ENCODE measurements around the gene LUZP1.

Gene LUZP1

DNA sequence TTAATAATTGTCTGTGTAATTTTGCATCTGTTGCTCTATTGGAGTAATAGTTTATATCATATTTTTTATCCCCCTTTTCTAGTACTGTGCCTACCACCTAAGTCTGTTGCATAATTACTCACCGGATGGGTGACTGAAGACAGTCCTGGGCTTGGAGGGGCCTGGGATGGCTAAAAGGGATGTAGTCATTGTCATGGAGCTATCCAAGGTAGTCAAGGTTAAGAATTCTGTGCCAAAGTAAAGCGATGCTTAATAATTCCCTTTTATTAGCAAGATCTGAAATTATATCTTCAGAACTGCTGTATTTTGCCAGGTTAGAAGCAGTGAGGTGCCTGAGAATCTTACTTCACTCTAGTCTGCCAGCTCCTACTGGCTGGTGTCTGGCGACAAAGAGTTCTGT, 87.8 kb downstream of the LUZP1 start:
- DNase-seq, result no peak

DNA sequence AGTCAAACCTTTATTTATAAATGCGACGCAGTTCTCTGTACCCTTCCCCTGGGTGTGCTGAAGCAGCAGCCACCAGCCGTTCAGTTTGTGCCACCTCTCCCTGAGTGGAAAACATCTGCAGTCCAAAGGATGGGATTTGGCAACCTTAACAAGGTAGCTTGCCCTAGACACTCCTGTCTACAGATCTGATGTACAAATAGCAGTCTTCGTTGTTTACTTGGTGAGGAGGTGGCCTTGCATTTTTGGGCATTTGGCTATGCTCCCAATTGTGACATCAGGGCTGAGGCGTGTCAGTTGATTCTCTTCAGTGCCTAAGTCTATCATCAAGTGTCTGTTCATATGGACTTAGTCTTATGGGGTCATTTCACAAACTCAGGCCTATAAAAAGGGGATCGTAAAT, 89.6 kb downstream of the LUZP1 start:
- no peak for DNase-seq

DNA sequence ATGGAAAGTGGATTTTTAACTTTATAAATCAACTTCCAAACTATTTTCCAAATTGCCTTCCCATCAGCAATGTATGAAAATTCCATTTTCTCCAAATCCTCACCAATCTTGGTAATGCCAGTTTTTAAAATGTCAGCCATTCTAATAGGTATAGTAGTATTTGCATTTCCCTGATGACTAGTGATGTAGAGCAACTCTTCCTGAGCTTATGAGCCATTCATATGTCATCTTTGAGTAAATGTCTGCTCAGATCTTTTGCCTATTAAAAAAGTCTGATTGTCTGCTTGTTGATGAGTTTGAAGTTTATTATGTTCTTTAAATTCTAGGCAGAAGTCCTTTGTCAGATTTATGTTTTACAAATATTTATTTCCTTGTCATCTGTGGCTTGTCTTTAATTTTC, 94.6 kb downstream of the LUZP1 start:
- no peak for DNase-seq

DNA sequence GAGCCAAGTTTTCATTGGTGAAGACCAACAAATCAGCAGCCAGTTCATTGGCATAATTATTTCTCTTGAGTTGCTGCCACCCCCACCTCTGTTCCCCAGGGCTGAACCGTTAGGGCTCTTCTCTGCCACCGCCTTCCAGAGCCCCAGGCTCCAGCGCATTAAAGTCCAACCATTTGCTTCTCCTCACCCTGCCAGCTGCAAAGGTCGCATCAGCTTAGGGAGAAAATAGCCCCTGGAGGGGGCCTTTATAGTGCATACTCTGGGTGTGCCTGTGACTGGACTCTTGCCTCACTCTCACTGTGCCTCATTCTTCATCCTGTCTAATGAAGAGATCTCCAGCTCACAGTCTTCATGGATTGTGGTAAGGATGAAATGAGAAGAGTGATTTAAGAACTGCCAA, 99.0 kb downstream of the LUZP1 start:
- no peak for DNase-seq

DNA sequence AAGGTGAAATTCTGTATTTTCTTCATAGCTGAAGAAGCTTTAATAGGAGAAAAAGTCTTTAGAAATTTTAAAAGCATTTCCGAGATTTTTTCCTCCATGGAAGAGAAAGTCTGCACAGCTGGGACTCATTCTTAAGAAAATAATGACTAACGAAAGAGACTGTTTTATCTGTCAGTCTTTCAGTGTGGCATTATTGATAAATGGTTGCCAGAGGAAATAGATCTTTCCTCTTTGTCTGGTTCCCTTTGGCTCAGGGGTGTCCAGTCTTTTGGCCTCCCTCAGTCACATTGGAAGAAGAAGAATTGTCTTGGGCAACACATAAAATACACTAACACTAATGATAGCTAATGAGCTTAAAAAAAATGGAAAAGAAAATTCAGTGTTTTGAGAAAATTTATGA, 99.5 kb downstream of the LUZP1 start:
- DNase-seq, result no peak

DNA sequence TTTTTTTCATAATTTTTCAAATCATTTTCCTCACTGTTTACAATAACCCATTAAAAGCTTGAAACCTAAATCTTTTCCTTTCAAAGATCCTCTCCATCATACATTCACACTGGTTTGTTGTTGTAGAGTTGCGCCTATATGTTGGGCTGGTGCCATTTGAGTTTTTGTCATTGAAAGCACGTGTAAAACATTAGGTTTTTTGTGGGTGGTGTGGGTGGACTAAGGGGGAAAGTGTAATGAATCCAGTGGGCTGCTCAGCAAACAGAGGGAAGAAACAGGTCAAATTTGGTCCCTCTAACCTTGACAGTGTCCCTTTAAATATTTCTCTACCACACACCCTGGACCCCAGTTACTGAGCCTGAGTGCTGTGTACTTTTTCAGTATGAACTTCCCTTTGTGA, 102.6 kb downstream of the LUZP1 start:
- DNase-seq, result no peak

DNA sequence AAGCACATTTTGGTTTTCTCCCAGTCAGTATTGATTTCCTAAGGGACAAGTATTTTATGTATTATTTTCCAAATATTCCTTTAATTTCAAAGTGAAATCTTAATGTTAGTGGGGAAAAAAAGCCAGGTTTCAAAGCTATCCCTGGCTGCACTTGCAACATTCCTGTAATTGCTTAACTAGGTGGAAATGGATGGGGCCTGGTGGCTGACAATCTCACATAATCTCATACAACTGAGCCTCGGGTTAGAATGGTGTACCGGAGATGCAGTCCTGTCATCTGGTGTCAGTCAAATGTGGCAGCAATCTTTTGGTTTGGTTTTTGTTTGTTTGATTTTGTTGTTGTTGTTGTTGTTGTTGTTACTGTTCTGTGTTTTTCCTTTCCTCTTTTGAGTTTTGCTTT, 103.3 kb downstream of the LUZP1 start:
- no peak for DNase-seq

DNA sequence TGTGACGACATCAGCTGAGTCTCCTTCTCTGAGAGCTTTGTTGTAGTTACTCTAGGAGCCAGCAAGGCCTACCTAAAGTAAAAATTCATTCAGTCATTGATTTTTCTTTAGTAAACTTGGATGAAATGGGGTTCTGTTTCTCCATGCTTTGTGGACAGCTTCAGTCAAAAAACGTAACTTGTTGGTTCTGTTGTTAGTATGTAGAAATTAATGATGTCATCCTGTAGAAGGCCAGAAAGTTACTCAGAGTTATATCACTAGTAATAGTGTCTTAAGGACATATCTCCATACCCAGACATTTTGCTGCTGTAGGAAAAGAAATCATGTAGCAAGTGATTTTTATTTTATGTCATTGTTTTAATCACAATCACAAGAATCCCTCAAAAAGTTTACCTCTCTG, 106.4 kb downstream of the LUZP1 start:
- DNase-seq, result no peak

DNA sequence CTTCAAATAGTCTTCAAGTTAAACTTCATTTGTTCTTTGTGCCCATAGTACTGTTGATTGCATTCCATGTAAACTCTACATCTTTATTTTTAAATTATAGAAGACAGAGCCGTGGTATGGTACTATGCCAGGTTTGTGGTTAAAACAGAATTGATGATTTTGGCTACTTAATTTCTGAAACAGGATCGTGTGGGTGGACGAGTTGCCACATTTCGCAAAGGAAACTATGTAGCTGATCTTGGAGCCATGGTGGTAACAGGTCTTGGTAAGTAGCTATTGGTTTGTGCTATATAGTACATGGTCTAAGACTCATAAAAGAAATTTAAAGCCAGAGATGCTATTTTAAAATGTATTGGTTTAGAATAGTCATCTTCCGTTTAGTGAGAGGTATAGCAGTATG, 111.4 kb downstream of the LUZP1 start:
- DNase-seq, result no peak

DNA sequence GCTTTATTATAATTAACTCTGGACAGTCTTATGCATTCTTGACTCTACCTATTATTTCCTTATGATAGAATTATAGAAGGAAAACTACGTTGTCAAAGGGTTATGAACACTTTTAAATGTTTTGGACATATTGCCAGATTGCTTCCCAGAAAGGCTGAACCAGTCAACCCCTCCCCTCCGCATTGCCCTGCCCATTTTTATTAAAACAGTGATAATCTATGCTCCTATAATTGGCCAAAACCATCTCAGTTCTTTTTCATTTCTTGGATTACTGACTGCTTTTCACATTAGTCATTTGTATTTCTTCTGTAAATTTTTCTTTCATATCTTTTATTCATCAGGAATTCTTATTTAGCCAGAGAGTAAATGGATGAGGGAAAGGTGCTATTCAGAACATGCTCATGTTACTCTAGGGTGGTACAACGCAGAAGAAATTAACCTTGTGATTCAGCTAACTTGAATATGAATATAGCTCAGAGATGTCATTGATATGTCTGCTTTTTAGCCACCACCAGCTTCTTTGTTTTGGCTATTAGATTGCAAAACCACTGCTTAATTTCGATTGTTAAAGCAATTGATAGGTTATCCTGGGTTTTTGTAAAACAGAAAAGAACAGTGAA, 117.3 kb downstream of the LUZP1 start:
- DNase-seq, result no peak

DNA sequence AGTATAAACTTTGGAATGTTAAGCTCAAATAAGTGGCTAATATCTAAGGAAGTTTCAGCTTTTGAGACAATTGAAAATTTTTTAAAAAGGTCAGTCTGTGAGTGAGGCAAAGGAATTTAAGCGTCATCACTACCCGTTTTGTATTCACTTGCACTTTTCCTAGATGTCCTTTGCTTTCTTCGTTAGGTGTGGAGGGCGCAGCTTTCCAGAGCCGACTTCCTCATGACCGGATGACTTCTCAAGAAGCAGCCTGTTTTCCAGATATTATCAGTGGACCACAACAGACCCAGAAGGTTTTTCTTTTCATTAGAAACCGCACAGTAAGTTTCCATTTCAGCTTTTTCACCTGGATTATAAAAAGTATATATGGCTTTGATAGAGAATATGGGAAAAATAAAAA, 118.5 kb downstream of the LUZP1 start:
- DNase-seq, result no peak

DNA sequence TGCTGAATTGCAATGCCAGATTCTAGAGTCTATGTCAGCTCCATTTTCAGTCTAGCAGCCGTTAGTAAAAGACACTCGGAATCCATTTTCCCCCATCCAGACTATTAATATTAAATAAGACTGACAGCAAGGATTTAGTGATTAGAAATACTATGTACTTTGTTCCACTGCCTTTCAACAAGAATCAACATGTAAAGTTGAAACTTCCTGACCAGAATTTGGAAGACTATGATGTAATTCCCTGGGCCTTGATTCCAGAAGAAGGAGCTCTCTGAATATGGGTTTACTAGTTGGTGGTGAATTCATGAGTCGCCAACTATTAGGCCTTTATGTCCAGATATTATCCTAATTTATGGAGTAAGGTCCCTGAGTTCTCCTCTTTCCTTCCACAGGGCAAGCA, 124.6 kb downstream of the LUZP1 start:
- DNase-seq, result no peak

DNA sequence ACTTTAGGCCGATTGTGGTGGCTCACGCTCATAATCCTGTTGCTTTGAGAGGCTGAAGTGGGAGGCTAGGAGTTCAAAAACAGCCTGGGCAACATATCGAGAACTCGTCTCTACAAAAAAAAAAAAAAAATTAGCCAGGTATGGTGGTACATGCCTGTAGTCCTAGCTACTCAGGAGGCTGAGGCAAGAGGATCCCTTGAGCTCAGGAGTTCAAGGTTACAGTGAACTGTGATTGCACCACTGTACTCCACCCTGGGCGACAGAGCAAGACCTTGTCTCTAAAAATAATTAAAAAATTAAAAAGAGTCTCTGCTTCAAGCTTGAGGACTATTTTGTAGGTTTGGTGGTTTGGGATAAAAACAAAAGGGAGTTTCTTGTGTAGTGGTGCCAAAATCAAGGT, 128.1 kb downstream of the LUZP1 start:
- DNase-seq, result no peak

DNA sequence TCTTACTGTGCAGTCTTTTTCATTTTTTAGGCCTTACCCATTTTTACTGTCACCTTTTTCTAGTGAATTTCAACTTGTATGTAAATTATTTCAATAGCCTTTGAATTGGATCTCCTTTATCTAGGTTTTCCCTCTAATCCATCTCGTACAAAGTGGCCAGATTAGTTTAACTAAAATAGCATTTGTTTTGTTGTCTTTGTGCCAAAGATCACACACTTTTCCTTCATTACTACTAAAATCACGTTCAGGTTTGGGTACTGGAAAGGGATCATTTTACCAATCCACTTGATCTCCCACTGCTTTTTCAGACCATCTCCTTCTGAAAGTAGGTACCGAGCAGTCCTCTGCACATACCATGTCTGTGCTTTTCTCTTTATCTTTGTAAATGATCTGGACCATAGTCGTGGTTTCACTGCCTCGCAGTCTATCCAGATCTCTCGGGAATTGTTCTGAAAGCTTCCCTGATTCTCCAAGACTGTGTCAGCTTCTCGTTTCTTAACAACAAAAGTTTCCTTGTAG, 129.3 kb downstream of the LUZP1 start:
- DNase-seq, result no peak

DNA sequence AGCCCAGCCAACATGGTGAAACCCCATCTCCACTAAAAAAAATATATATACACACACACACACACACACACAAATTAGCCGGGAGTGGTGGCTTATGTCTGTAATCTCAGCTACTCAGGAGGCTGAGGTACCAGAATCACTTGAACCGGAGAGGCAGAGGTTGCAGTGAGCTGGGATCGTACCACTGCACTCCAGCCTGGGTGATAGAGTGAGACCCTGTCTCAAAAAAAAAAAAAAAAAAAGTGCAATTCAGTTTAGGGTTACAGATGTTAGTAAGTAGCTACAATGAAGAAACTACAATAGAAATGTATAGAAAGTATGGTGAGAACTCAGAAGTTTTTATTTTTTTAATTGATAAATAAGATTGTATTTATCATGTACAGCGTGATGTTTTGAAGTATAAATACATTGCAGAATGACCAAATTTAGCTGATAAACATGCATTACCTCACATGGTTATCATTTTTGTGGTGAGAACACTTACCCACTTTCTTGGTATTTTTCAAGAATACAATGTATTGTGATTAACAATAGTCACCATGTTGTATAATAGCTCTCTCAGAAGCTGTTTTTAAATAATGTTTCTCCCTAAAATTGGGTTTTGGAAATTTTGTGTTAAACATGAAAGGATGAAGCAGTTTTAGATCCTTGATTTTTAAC, 131.4 kb downstream of the LUZP1 start:
- DNase-seq, result no peak

DNA sequence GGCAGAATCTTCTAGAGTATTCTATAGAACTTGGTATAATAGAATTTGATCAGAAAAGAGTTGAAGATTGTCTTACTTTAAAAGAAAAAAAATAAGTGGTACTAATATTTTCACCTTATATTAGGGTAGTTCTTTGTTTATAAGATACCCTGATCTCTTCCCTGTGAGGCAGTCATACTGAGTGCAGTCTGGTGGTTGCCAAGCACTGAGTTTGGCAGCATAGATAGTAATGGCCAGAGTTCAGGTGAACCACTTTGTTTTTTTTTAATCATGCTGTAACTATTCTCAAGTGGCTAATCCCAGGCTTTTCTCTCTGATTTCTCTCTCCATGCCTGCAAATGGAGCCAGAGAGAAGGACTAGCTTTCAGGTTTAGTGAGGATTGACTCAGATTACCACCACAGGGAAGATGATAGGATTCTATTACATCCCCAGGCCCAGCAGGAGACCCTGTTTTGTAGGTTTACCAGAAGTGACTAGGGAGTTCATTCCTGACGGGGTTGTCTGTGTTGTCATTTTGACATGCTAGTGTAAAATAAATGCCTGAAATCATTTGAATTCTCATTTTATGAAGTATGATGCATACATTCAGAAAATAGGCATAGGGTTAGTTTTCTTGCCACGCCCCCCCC, 132.7 kb downstream of the LUZP1 start:
- no peak for DNase-seq

All from effector CD8-positive, alpha-beta T cell (primary cell).